DMS 273 (cell line): ENCODE data around the gene ARHGEF7.

Source experiments
- DNase-seq: peaks from one replicate; lab custom pipeline; 2025; ENCODE audit not compliant: unreplicated experiment; lab: John Stamatoyannopoulos, UW

ARHGEF7 gene

GRCh38 chr13:111337741-111338140 lies 222.6 kb downstream of the ARHGEF7 start:
- DNase-seq = no peak

GRCh38 chr13:111338841-111339240 lies 223.7 kb downstream of the ARHGEF7 start:
- DNase-seq = no peak

- DNase-seq = no peak
These were observed 224.4 kb downstream of the ARHGEF7 start for GRCh38 chr13:111339366-111340143.

GRCh38 chr13:111341886-111342285 lies 226.8 kb downstream of the ARHGEF7 start:
- DNase-seq = no peak

GRCh38 chr13:111342721-111343120 lies 227.6 kb downstream of the ARHGEF7 start:
- no peak for DNase-seq

GRCh38 chr13:111343186-111343805 lies 228.2 kb downstream of the ARHGEF7 start:
- no peak for DNase-seq

- DNase-seq = peak; percentile 88
These were observed 229.5 kb downstream of the ARHGEF7 start for GRCh38 chr13:111344471-111345191.

- no peak for DNase-seq
These were observed 230.6 kb downstream of the ARHGEF7 start for GRCh38 chr13:111345682-111346081.

GRCh38 chr13:111346101-111346680 lies 231.1 kb downstream of the ARHGEF7 start:
- no peak for DNase-seq

GRCh38 chr13:111347438-111347837 lies 232.3 kb downstream of the ARHGEF7 start:
- no peak for DNase-seq

- DNase-seq = no peak
These were observed 238.4 kb downstream of the ARHGEF7 start for GRCh38 chr13:111353508-111353907.

GRCh38 chr13:111354789-111355188 lies 239.7 kb downstream of the ARHGEF7 start:
- no peak for DNase-seq
